OCI-LY3 (cell line): Measurements from ENCODE around the gene GRIK4.

Source experiments
- H2AFZ ChIP-seq: fragments of 200-600, 300-600 bp; shearing (Covaris generic); 2 replicates; pipeline ENCODE4 v1.6.0; 2014; ENCODE audit warnings: antibody characterized with exemption, low read depth, low read length
- H3K27ac ChIP-seq: fragments of 200-600, 300-600 bp; sonication (generic); 2 replicates; pipeline ENCODE4 v1.5.1; 2014; ENCODE audit warnings: mild to moderate bottlenecking, low read length, moderate library complexity, mixed read lengths
- H3K27me3 ChIP-seq: fragments of 200-600, 300-600 bp; sonication (generic); 2 replicates; pipeline ENCODE4 v1.6.1; 2014; ENCODE audit warnings: low read depth, low read length, mixed read lengths
- H3K36me3 ChIP-seq: fragments of 200-600, 300-600 bp; sonication (generic); replicated peaks from 2 replicates; pipeline ENCODE3; 2014; ENCODE audit warnings: low read depth, low read length, mixed read lengths
- H3K4me1 ChIP-seq: fragments of 300-600, 200-600 bp; sonication (generic); 2 replicates; pipeline ENCODE4 v1.6.1; 2014; ENCODE audit warnings: low read length, mixed read lengths
- H3K4me2 ChIP-seq: fragments of 200-600, 300-600 bp; sonication (generic); 2 replicates; pipeline ENCODE4 v1.6.1; 2014; ENCODE audit warnings: low read length, mixed read lengths
- H3K4me3 ChIP-seq: fragments of 300-600, 200-600 bp; sonication (generic); 2 replicates; pipeline ENCODE4 v1.5.1; 2014; ENCODE audit warnings: antibody characterized with exemption, mild to moderate bottlenecking, low read length, moderate library complexity
- H3K79me2 ChIP-seq: fragments of 300-600, 200-600 bp; shearing (Covaris generic); 2 replicates; pipeline ENCODE4 v1.6.1; 2014; ENCODE audit warnings: mild to moderate bottlenecking, low read length, mixed read lengths
- H3K9ac ChIP-seq: fragments of 300-600, 200-600 bp; shearing (Covaris generic); 2 replicates; pipeline ENCODE4 v1.6.0; 2014; ENCODE audit warnings: mild to moderate bottlenecking, low read length, moderate library complexity
- H3K9me3 ChIP-seq: fragments of 200-600, 300-600 bp; shearing (Covaris generic); 2 replicates; pipeline ENCODE4 v1.6.1; 2014; ENCODE audit warnings: low read length, mixed read lengths; ENCODE audit not compliant: insufficient read depth
- H4K20me1 ChIP-seq: fragments of 200-600, 300-600 bp; sonication (generic); 2 replicates; pipeline ENCODE4 v1.6.1; 2016; ENCODE audit warnings: low read length, mixed read lengths; ENCODE audit not compliant: insufficient read depth
- CTCF ChIP-seq: fragments of 200-600, 300-600 bp; sonication (generic); IDR thresholded peaks from 2 replicates; pipeline ENCODE4 v1.5.1; 2014; ENCODE audit warnings: antibody characterized with exemption, low read length, low read depth
- EZH2phosphoT487 ChIP-seq: fragments of 200-600 bp; shearing (Covaris generic); IDR thresholded peaks from 2 replicates; pipeline ENCODE4 v1.6.1; 2018; ENCODE audit warnings: antibody characterized with exemption, mixed run types, low read depth

The GRIK4 gene

GRCh38 chr11:120548682-120549209, 37.2 kb downstream of the GRIK4 start:
- H3K4me1 ChIP-seq, result no peaks in the 10 kb centered on the region
- no peaks in the 10 kb centered on the region for H3K9me3 ChIP-seq
- no peak overlapping the region for H2AFZ ChIP-seq
- no peaks in the 10 kb centered on the region for H3K36me3 ChIP-seq
- no peak overlapping the region for H3K4me3 ChIP-seq
- H4K20me1 ChIP-seq, result no peaks in the 10 kb centered on the region
- no peak overlapping the region for H3K27ac ChIP-seq
- H3K9ac ChIP-seq, result no peak overlapping the region
- no peaks in the 10 kb centered on the region for H3K79me2 ChIP-seq
- TF ChIP-seq EZH2phosphoT487 (no peak), CTCF (no peak)
- no peak overlapping the region for H3K4me2 ChIP-seq
- H3K27me3 ChIP-seq, result peaks cover 29% of the 10 kb centered on the region

GRCh38 chr11:120549346-120549745, 37.8 kb downstream of the GRIK4 start:
- H3K9me3 ChIP-seq, result no peaks in the 10 kb centered on the region
- H3K9ac ChIP-seq, result no peak overlapping the region
- H3K36me3 ChIP-seq, result no peaks in the 10 kb centered on the region
- H2AFZ ChIP-seq, result no peak overlapping the region
- no peaks in the 10 kb centered on the region for H3K79me2 ChIP-seq
- no peak overlapping the region for H3K4me3 ChIP-seq
- no peak overlapping the region for H3K4me2 ChIP-seq
- H3K4me1 ChIP-seq, result no peaks in the 10 kb centered on the region
- peaks cover 29% of the 10 kb centered on the region for H3K27me3 ChIP-seq
- TF ChIP-seq CTCF (no peak), EZH2phosphoT487 (no peak)
- no peaks in the 10 kb centered on the region for H4K20me1 ChIP-seq
- no peak overlapping the region for H3K27ac ChIP-seq

GRCh38 chr11:120550007-120550406, 38.5 kb downstream of the GRIK4 start:
- Histone ChIP-seq H3K27ac (no peak overlapping the region), H3K4me3 (no peak overlapping the region), H3K36me3 (no peaks in the 10 kb centered on the region)

GRCh38 chr11:120551191-120551590, 39.6 kb downstream of the GRIK4 start:
- no peaks in the 10 kb centered on the region for H3K4me1 ChIP-seq
- H2AFZ ChIP-seq, result no peak overlapping the region
- H3K4me3 ChIP-seq, result no peak overlapping the region
- no peaks in the 10 kb centered on the region for H3K36me3 ChIP-seq
- H3K9me3 ChIP-seq, result no peaks in the 10 kb centered on the region
- peaks cover 37% of the 10 kb centered on the region for H3K27me3 ChIP-seq
- no peak overlapping the region for H3K4me2 ChIP-seq
- H3K27ac ChIP-seq, result no peak overlapping the region
- TF ChIP-seq EZH2phosphoT487, result no peak
- TF ChIP-seq CTCF, result no peak
- no peaks in the 10 kb centered on the region for H3K79me2 ChIP-seq
- H4K20me1 ChIP-seq, result no peaks in the 10 kb centered on the region
- H3K9ac ChIP-seq, result no peak overlapping the region

More at GRCh38 chr11:120550007-120550406, 38.5 kb downstream of the GRIK4 start:
- no peak for TF ChIP-seq CTCF
- no peak for TF ChIP-seq EZH2phosphoT487
- Histone ChIP-seq H2AFZ (no peak overlapping the region), H4K20me1 (no peaks in the 10 kb centered on the region), H3K9ac (no peak overlapping the region), H3K9me3 (no peaks in the 10 kb centered on the region), H3K4me1 (no peaks in the 10 kb centered on the region), H3K79me2 (no peaks in the 10 kb centered on the region), H3K27me3 (peaks cover 29% of the 10 kb centered on the region), H3K4me2 (no peak overlapping the region)
